KBM-7 (cell line): ENCODE measurements around the gene OBSCN.

Source experiments
- DNase-seq: peaks from one replicate; pipeline ENCODE4 v3.0.0-alpha.2; 2015
- in situ Hi-C: fragments of 300-500 bp; cut with MboI; formaldehyde crosslinking; loops from 2 replicates; pipeline ENCODE4 v1.14.3; 2020; ENCODE audit warnings: low sequenced_read_pairs, low pct_unique_long_range_greater_than_20kb, mixed read lengths

OBSCN gene

DNA sequence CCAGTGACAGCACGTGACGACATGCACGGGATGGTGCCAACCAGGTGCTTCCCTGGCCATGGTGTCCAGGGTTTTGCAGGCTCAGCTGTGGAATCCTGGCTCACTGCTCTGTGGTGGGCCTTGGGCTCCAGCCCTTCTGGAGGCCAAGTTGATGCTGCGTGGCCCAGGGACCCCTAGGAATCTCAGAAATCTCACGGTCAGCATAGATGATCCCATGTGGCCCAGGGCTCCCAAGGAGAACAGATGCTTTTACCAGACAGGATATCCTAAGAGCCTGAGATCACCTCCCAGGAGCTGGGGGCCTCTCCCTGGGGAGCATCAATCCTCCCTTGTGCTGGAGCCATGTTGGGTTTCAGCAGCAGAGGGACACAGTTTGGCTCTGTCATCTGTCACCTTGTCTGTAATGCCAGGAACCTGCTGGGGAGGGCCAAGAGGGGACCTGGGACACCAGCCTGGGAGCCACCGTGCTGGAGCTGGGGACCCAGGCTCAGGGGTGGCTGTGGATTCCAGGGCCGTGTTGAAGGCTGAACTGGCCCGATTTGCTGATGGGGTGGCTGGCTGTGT lies 134.9 kb downstream of the OBSCN start:
- in situ Hi-C loops = no loop called here
- DNase-seq = no peak

- in situ Hi-C loops = no loop called here
- no peak for DNase-seq
Observed at GRCh38 chr1:228343191-228343661, 135.4 kb downstream of the OBSCN start.

GRCh38 chr1:228344631-228345072 lies 136.8 kb downstream of the OBSCN start:
- DNase-seq = no peak
- in situ Hi-C loops = no loop called here

GRCh38 chr1:228345201-228345930 lies 137.5 kb downstream of the OBSCN start:
- in situ Hi-C loops = no loop called here
- DNase-seq = no peak

DNA sequence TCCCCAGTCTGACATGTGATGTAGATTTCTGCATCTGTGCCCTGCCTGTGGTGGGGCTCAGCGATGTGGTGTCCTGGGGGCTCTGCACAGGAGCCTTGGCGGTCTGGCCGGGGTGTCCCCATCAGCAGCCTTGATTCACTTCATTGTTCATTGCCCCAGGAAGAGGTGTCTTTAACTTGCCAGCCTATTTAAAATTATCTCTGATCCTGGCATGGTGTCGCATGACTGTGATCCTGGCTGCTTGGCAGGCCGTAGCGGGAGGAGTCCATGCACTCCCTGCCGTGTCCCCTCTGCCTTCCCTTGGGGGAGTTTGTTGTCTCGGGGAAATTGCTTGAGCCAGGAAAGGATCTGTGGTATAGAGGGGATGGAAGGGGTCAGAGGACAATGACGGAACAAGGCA lies 138.9 kb downstream of the OBSCN start:
- no peak for DNase-seq
- in situ Hi-C loops = no loop called here

- no peak for DNase-seq
- in situ Hi-C loops = no loop called here
Observed at GRCh38 chr1:228347181-228347580, 139.3 kb downstream of the OBSCN start.

- in situ Hi-C loops = no loop called here
- no peak for DNase-seq
Observed at GRCh38 chr1:228348708-228349467, 141.0 kb downstream of the OBSCN start.

DNA sequence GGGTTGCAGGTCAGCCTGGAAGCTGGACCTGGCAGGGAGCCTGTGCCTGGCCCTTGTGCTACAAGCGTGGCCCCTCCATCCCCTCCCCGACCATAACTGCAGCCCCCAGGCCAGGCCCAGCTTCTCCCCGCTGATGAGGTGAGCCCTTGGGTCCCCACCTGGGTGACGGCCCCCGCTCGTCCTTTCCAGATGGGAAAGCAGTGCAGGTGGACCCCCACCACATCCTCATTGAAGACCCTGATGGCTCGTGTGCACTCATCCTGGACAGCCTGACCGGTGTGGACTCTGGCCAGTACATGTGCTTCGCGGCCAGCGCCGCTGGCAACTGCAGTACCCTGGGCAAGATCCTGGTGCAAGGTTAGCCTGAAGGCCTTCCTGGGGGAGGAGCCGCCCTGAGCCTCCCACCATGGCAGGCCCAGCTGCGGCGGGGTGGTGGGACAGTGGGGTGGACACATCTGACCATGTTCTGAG lies 141.9 kb downstream of the OBSCN start:
- DNase-seq = no peak
- in situ Hi-C loops = no loop called here

DNA sequence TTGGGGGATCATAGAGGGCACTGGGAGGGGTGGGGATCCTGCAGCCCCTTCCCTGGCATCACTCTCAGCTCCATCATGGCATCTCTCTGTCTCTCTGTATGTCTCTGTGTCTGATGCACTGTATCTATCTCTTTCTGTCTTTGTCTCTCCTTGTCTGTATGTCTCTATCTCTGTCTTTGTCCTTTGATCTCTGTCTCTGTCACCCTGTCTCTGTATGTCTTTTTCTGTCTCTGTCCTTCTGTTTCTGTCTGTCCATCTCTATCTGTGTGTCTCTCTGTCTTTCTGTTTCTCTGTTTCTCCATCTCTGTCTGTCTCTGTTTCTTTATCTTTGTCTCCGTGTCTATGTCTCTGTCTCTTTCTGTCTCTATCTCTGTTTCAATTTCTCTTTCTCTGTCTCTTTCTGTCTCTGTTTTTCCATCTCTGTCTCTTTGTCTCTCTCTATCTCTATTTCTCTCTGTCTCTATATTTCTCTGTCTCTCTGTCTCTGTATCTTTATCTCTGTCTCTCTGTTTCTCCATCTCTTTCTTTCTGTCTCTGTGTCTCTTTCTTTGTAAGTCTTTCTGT lies 142.4 kb downstream of the OBSCN start:
- DNase-seq = no peak
- in situ Hi-C loops = no loop called here

GRCh38 chr1:228350831-228351781 lies 143.3 kb downstream of the OBSCN start:
- no peak for DNase-seq
- in situ Hi-C loops = no loop called here

DNA sequence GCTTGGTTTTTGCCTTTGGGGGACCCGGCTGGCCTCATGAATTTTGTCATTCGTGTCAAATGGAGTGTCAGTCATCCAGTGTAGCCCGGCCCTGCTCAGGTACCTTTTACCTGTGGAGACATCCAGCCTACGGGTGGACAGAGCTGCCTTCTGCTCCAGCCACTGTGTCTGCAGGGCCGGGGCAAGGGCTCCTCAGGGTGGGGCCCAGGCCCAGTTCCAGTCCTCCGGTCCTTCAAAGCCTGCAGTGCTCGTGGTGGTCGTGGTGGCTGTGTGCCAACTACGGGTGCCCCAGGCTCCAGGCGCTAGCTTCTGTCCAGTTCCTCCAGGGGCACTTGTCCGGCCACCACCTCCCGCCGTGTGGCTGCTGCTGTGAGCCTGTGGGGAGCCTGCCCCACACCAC lies 144.0 kb downstream of the OBSCN start:
- DNase-seq = no peak
- in situ Hi-C loops = no loop called here

DNA sequence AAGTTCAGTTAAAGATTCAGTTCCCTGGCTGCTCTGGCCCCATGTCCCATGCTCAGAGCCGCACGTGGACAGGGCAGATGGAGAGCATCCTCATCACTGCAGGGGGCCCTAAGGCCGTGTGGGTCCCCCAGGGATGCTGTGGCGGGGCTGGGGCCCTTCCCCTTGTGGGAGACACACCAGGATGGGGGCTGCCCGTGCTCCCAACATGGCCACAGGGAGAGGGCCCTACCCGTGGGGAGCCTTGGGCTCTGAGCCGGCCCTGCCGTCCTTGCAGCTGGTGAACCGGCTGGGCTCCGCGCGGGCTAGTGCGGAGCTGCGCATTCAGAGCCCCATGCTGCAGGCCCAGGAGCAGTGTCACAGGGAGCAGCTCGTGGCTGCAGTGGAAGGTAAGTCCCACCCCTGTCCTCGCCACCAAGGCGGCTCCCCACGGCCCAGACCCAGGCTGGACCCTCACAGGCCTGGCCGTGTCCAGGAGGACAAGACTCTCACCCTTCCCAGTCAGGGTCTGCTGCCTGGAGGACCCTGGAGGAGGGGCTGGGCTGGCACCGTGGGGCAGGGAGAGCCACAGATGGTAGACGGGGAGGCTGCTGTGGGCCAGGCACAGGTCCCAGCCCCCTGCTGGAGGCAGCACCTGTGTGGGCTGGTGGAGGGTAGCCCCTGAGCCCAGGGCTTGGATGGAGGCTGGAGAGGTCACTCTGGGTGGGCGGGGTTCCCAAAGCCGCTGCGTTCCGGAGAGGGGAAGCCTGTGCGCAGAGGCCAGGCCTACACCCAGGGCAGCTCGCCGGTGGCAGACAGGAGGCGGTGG lies 145.0 kb downstream of the OBSCN start:
- DNase-seq = no peak
- in situ Hi-C loops = no loop called here

GRCh38 chr1:228353601-228354371 lies 145.9 kb downstream of the OBSCN start:
- in situ Hi-C loops = no loop called here
- no peak for DNase-seq

GRCh38 chr1:228354390-228355320 lies 146.8 kb downstream of the OBSCN start:
- DNase-seq = no peak
- in situ Hi-C loops = no loop called here

- in situ Hi-C loops = no loop called here
- DNase-seq = no peak
Observed at GRCh38 chr1:228356897-228357680, 149.2 kb downstream of the OBSCN start.
